Esophagus muscularis mucosa (tissue), 4 donors: ENCODE measurements around the gene ST8SIA4.

Source experiments
- EP300 ChIP-seq: sonication (generic); formaldehyde crosslinking; IDR thresholded peaks from one replicate; pipeline ENCODE4 v1.6.1; 2017; ENCODE audit warnings: antibody characterized with exemption
- POLR2AphosphoS5 ChIP-seq, 2 donors: sonication (generic); formaldehyde crosslinking; IDR thresholded peaks; one replicate each; pipeline ENCODE4 v1.6.1; 2017; ENCODE audit warnings: antibody characterized with exemption in 2 of 2
- TF ChIP-seq, protein P1 (sequence below), 3 experiments: fragments of 200-600 bp in 2 of 3; fragments of 450-650 bp in 1 of 3; sonication (generic) in 2 of 3; IDR thresholded peaks; one replicate each; pipeline ENCODE4 v1.5.1; 2017 to 2019; ENCODE audit warnings: antibody characterized with exemption in 3 of 3, mild to moderate bottlenecking in 2 of 3, moderate library complexity in 1 of 3

DNA sequence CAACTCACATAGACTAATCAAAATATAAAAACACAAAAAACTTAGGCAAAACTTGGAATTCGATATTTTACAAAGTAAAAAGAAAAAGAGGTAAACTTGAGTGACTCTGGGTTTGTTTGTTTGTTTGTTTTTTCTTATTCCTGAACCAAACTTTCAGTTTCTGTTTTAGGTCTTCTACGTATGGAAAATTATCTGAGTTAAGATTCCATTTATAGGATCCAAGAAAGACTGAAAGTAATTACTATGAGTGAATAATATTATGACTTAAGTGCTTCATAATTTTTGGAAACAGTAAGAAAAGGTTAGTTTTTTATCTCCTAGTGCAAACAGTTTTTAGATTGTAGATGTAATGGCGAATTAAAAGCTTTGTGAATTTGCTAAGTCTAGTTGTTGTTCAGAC lies 13.2 kb downstream of the ST8SIA4 start:
- TF ChIP-seq, protein P1, sequence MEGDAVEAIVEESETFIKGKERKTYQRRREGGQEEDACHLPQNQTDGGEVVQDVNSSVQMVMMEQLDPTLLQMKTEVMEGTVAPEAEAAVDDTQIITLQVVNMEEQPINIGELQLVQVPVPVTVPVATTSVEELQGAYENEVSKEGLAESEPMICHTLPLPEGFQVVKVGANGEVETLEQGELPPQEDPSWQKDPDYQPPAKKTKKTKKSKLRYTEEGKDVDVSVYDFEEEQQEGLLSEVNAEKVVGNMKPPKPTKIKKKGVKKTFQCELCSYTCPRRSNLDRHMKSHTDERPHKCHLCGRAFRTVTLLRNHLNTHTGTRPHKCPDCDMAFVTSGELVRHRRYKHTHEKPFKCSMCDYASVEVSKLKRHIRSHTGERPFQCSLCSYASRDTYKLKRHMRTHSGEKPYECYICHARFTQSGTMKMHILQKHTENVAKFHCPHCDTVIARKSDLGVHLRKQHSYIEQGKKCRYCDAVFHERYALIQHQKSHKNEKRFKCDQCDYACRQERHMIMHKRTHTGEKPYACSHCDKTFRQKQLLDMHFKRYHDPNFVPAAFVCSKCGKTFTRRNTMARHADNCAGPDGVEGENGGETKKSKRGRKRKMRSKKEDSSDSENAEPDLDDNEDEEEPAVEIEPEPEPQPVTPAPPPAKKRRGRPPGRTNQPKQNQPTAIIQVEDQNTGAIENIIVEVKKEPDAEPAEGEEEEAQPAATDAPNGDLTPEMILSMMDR (IDR thresholded peaks at IDR 0.05): no peak
- TF ChIP-seq POLR2AphosphoS5 (IDR thresholded peaks at IDR 0.05): no peak
- no peak for TF ChIP-seq EP300
